K562 (cell line): ENCODE results near the gene IP6K3. TPM values are rescaled to one million over a fixed set of nuclear protein-coding genes. Genes with fewer than 3 reads are reported as not detected.

Source experiments
- ATF1 ChIP-seq, 2 experiments: fragments of 450-650 bp in 1 of 2; IDR thresholded peaks; 2 replicates each; pipeline ENCODE4 v1.6.1; 2016; ENCODE audit warnings: missing compliant biosample characterization in 1 of 2, missing genetic modification characterization in 1 of 2
- CREM ChIP-seq: IDR thresholded peaks from 2 replicates; pipeline ENCODE4 v1.6.1; 2014; ENCODE audit warnings: antibody characterized with exemption, low read depth
- FOXJ3 ChIP-seq: sonication (generic); formaldehyde crosslinking; IDR thresholded peaks from 2 replicates; pipeline ENCODE4 v1.4.0; 2020; ENCODE audit warnings: mild to moderate bottlenecking, missing genetic modification reagents
- FOXK1 ChIP-seq: sonication (generic); formaldehyde crosslinking; IDR thresholded peaks from 2 replicates; pipeline ENCODE4 v1.8.0; 2022; ENCODE audit warnings: missing genetic modification reagents, mild to moderate bottlenecking, borderline replicate concordance
- GTF2B ChIP-seq: IDR thresholded peaks from 2 replicates; pipeline ENCODE4 v1.6.1; 2011; ENCODE audit not compliant: insufficient read length; ENCODE audit errors: extremely low read depth
- HNRNPUL1 ChIP-seq: fragments of 200-400 bp; formaldehyde crosslinking; IDR thresholded peaks from 2 replicates; pipeline ENCODE4 v1.6.1; 2017; ENCODE audit warnings: low read length
- MAFG ChIP-seq: fragments of 450-650 bp; conservative IDR thresholded peaks from 2 replicates; pipeline ENCODE4 v1.6.1; 2016; ENCODE audit warnings: missing genetic modification characterization, missing compliant biosample characterization
- MCM5 ChIP-seq: fragments of 450-650 bp; IDR thresholded peaks from 2 replicates; pipeline ENCODE4 v1.6.1; 2016; ENCODE audit warnings: low read depth
- MNT ChIP-seq, 2 experiments: fragments of 450-650 bp; conservative IDR thresholded peaks; 2 replicates each; pipeline ENCODE4 v1.6.1; 2017; ENCODE audit warnings: mild to moderate bottlenecking in 2 of 2, moderate library complexity in 2 of 2
- NONO ChIP-seq, 2 experiments: fragments of 200-400 bp in 1 of 2; fragments of 450-650 bp in 1 of 2; formaldehyde crosslinking in 1 of 2; IDR thresholded peaks; 2 replicates each; pipeline ENCODE4 v1.6.1; 2017; ENCODE audit warnings: low read depth in 2 of 2, mild to moderate bottlenecking in 2 of 2, moderate library complexity in 2 of 2, low read length in 1 of 2
- NR2C2 ChIP-seq, 2 experiments: fragments of 200-800 bp in 1 of 2; sonication (Bioruptor generic) in 1 of 2; sonication (generic) in 1 of 2; formaldehyde crosslinking in 1 of 2; IDR thresholded peaks; 2 replicates each; pipeline versions ENCODE4 v1.6.1 to v1.8.0; 2016 to 2022; ENCODE audit warnings: mild to moderate bottlenecking in 1 of 2, missing compliant biosample characterization in 1 of 2, missing genetic modification characterization in 1 of 2, missing genetic modification reagents in 1 of 2
- PCBP1 ChIP-seq: fragments of 200-400 bp; formaldehyde crosslinking; IDR thresholded peaks from 2 replicates; pipeline ENCODE4 v1.6.1; 2018; ENCODE audit warnings: mild to moderate bottlenecking, low read depth, low read length; ENCODE audit not compliant: poor library complexity, severe bottlenecking
- RBM34 ChIP-seq: fragments of 200-400 bp; formaldehyde crosslinking; IDR thresholded peaks from 2 replicates; pipeline ENCODE4 v1.6.1; 2018; ENCODE audit warnings: low read length, borderline replicate concordance; ENCODE audit not compliant: insufficient read depth
- TCFL5 ChIP-seq: fragments of 250-450 bp; sonication (Bioruptor Pico); conservative IDR thresholded peaks from 2 replicates; pipeline ENCODE4 v1.6.1; 2021; ENCODE audit warnings: mild to moderate bottlenecking, moderate library complexity, matching md5 sums
- ZMIZ1 ChIP-seq, 2 experiments: fragments of 150-350 bp in 1 of 2; IDR thresholded peaks; 2 replicates each; pipeline ENCODE4 v1.6.1; 2012 to 2016; ENCODE audit warnings: low read depth in 2 of 2, low read length in 2 of 2, mild to moderate bottlenecking in 1 of 2, moderate library complexity in 1 of 2
- polyA plus RNA-seq, 8 experiments: library from polyadenylated mRNA; depleted of rRNA in 4 of 8; stranded (reverse) in 5 of 8; unstranded in 3 of 8; fragments of >200 nt; fragmentation: Nextera tagmentation in 2 of 8; fragmentation: Illumina TruSeq in 1 of 8; extraction: Ambion mirVana in 2 of 8; extraction: Trizol in 1 of 8; gene quantifications; 2 replicates each; pipeline versions ENCODE4 v1.2.1 to v1.2.3, GENCODE V29; 2011 to 2014; ENCODE audit warnings: inconsistent platforms in 1 of 8, missing spikeins in 1 of 8
- total RNA-seq, 7 experiments: library from RNA; depleted of rRNA in 6 of 7; stranded (reverse); fragments of >200 nt in 6 of 7; fragmentation: Illumina TruSeq in 2 of 7; extraction: Trizol in 2 of 7; gene quantifications; 2 replicates each; pipeline versions ENCODE4 v1.2.1 to v1.2.3, GENCODE V29; 2011 to 2021; ENCODE audit warnings: low replicate concordance in 1 of 7
- TF ChIP-seq, protein P1 (sequence below): sonication (generic); formaldehyde crosslinking; IDR thresholded peaks from 2 replicates; pipeline ENCODE4 v1.5.0; 2020; ENCODE audit warnings: missing genetic modification reagents
- TF ChIP-seq, protein P2 (sequence below): fragments of 450-650 bp; IDR thresholded peaks from 2 replicates; pipeline ENCODE4 v1.6.1; 2016; ENCODE audit warnings: mild to moderate bottlenecking

Gene IP6K3
- total and polyA plus RNA-seq, 9 of the 15 experiments (the other 6 are each of a cell fraction or from before 2014, with no cell fraction given), result not detected

DNA sequence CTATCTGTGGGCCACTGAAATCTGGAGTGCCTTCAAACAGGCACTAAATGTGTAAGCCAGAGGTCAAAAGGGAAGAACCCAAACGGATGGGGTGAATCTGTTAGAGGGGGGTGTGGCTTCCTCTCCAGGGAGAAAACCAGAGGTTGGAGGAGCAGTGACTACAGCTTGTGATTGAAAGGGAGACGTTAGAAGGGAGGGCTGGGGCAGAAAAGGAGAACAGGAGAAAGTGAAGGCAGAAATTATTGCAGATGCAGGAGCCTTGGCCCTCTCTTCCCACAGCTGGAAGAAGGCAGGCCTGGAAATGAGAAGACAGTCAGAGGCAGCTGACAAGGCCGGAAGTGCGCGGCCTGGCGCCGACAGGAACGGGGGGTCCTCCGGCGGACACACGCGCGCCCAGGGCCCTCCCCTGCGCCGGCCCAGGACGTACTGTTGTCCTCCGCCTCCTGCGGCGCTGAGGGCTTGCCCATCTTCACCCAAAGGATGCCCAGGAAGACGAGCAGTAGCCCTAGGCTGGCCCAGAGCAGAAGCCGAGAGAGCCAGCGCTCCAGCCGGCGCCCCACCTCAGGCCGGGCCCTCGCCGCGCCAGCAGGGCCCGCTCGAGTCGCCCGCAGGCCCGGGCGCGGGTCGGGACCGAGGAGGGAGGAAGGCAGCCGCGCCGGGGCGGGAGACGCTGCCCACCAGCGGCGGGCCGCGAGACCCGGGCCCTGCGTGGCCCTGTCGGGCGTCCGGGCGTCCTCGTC is 41.4 kb upstream of the IP6K3 start (continued):
- TF ChIP-seq MAFG, result no peak
- no peak for TF ChIP-seq ZMIZ1 (IDR thresholded peaks at IDR 0.05; ENCODE audit: low read depth in 2 of 2, low read length in 2 of 2)
- peak; percentile 42; the same call in 1 of the 2 replicates for TF ChIP-seq CREM
- TF ChIP-seq, protein P1, sequence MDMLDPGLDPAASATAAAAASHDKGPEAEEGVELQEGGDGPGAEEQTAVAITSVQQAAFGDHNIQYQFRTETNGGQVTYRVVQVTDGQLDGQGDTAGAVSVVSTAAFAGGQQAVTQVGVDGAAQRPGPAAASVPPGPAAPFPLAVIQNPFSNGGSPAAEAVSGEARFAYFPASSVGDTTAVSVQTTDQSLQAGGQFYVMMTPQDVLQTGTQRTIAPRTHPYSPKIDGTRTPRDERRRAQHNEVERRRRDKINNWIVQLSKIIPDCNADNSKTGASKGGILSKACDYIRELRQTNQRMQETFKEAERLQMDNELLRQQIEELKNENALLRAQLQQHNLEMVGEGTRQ (CRISPR knock-in tag), result peak; percentile 24; the same call in 1 of the 2 replicates
- TF ChIP-seq NONO (IDR thresholded peaks at IDR 0.05; ENCODE audit: low read depth in 2 of 2, low read length in 1 of 2), result 0 out of 4 replicates have a peak, but pooled peaks of 1 of the 2 experiments have one; percentile 39
- TF ChIP-seq TCFL5, result no peak
- TF ChIP-seq RBM34, result no peak
- TF ChIP-seq MCM5, result no peak
- TF ChIP-seq ATF1 (CRISPR knock-in tag; IDR thresholded peaks at IDR 0.05), result no peak
- no peak for TF ChIP-seq ATF1 (tag; IDR thresholded peaks at IDR 0.05)
- TF ChIP-seq FOXJ3 (CRISPR knock-in tag), result no peak
- TF ChIP-seq MNT (conservative IDR thresholded peaks at IDR 0.05), result peak in 1 of 2 experiments; percentile 73; a peak in 3 of 4 replicates
- TF ChIP-seq HNRNPUL1, result no peak
- TF ChIP-seq PCBP1, result no peak
- no peak for TF ChIP-seq GTF2B
- no peak for TF ChIP-seq NR2C2 (CRISPR knock-in tag; IDR thresholded peaks at IDR 0.05)
- no peak for TF ChIP-seq NR2C2 (tag; IDR thresholded peaks at IDR 0.05)
- no peak; the same call in 1 of the 2 replicates for TF ChIP-seq FOXK1 (CRISPR knock-in tag)
- TF ChIP-seq, protein P2, sequence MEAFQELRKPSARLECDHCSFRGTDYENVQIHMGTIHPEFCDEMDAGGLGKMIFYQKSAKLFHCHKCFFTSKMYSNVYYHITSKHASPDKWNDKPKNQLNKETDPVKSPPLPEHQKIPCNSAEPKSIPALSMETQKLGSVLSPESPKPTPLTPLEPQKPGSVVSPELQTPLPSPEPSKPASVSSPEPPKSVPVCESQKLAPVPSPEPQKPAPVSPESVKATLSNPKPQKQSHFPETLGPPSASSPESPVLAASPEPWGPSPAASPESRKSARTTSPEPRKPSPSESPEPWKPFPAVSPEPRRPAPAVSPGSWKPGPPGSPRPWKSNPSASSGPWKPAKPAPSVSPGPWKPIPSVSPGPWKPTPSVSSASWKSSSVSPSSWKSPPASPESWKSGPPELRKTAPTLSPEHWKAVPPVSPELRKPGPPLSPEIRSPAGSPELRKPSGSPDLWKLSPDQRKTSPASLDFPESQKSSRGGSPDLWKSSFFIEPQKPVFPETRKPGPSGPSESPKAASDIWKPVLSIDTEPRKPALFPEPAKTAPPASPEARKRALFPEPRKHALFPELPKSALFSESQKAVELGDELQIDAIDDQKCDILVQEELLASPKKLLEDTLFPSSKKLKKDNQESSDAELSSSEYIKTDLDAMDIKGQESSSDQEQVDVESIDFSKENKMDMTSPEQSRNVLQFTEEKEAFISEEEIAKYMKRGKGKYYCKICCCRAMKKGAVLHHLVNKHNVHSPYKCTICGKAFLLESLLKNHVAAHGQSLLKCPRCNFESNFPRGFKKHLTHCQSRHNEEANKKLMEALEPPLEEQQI, result no peak
